ENCODE results near the gene PSMB5. TPM values are rescaled to one million over a fixed set of nuclear protein-coding genes. Genes with fewer than 3 reads are reported as not detected.
A peak's percentile ranks its signal among the peaks of the same experiment; 100 is the strongest.

The PSMB5 gene
- total RNA-seq, 4 donors from 2014 or later, result 304 to 543 (median 486) TPM

DNA sequence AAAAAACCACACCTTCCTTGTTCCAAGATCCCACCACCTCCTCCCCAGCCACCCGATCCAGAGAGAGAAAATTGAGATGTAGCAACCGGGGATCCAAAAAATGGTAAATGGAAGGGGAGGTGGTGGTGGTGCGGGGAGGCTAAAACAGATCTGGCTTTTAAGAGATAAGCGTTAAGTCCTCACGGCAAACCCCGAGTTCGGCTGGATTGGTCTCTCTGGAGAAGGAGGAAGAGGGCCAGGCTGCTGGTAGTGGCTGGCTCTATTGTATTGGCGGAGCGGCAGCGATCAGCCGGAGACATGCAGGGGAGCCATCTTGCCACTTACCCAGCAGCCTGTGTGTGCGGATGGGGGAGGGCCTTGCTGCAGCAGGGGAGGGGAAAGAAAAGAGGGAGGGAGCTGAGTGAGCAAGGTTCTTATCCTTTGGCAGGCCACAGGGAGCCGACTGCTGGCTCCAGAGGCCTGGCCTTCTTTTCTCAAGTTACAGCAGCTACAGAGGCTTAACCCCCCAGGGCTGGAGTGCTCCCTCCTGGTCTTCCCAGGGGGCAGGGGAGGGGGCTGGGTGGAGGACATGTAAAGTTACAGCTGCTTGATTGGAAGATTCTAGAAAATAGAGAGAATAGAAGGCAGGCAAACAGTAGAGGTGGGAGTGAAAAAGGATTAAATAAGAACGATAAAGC is 36.7 kb upstream of the PSMB5 start:
- ATAC-seq, result peak; percentile 92 to 93
- TF ChIP-seq CTCF (IDR thresholded peaks at IDR 0.05 in 4 of 5, conservative IDR thresholded peaks at IDR 0.05 in 1 of 5) (no peak), POLR2A (IDR thresholded peaks at IDR 0.05) (peak; percentile 63 to 67)
- intact Hi-C loops (cut with DNase I; ENCODE audit: low total_unique reads) (loop anchor here (2.0 to 5.0 kb wide), 2 partner anchors 23 to 116 kb away; partner anchors contain the start of genes ACIN1 and C14orf119), in situ Hi-C loops (cut with MboI; ENCODE audit: low sequenced_read_pairs in 4 of 4) (no loop called here)
- Histone ChIP-seq H3K27me3 (no peaks in the 10 kb centered on the region), H3K4me1 (peaks cover 25 to 32% of the 10 kb centered on the region in 2 donors), H3K27ac (peak overlapping the region; percentile 88 to 95 (median 90)), H3K36me3 (peaks cover 0 to 62% of the 10 kb centered on the region in 2 donors), H3K9me3 (no peaks in the 10 kb centered on the region), H3K4me3 (peak overlapping the region; percentile 68 to 81 (median 74))
- peak; percentile 84 to 90 for DNase-seq

DNA sequence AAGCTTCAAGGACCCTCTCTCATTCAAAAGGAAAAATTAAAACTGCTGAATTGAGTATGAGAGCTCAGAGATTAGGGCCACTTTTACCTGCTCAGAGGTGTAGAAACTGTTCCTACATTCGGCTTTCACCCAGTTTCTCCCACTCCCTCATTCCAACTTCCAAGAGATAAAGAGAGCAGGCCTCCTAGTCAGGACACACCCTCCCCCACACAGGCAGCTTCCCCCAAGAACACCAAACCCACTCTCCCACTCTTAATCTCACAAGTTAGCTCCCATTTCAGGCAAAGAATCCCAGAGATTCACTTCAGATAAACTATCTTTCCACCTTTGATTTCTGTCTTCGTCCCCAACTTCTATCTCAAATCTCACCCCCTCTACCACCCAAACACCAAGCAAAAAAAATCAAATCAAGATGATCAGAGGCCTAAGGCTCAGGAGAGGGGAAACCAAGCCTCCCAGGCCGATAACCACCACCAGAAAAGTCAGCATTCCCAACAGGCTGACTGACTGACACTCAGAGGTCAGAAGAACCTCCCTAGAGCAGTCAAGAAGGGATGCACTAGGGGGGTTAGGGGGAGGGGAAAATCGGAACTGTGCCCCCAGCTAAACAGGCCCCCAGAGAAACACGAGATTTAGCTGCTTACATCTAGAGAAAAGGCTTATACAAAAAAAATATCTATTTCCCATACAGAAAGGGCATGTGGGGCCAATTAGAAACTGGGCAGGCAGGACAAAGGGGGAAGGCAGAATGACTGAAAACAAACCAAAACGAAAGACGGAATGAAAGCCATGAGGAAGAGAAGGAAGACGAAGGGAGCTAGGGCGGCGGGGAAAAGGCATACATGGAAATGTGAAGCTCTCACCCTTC is 35.8 kb upstream of the PSMB5 start:
- intact Hi-C loops (cut with DNase I; ENCODE audit: low total_unique reads), result loop anchor here (2.0 to 5.0 kb wide), 2 partner anchors 24 to 117 kb away; partner anchors contain the start of genes ACIN1 and C14orf119
- Histone ChIP-seq H3K36me3 (peaks cover 0 to 62% of the 10 kb centered on the region in 2 donors), H3K27ac (peak overlapping the region; percentile 88 to 95 (median 90)), H3K4me1 (peaks cover 25 to 32% of the 10 kb centered on the region in 2 donors), H3K9me3 (no peaks in the 10 kb centered on the region), H3K4me3 (peak overlapping the region; percentile 68 to 81 (median 74)), H3K27me3 (no peaks in the 10 kb centered on the region)
- in situ Hi-C loops (cut with MboI; ENCODE audit: low sequenced_read_pairs in 4 of 4), result no loop called here
- TF ChIP-seq CTCF (IDR thresholded peaks at IDR 0.05 in 4 of 5, conservative IDR thresholded peaks at IDR 0.05 in 1 of 5) (no peak), POLR2A (IDR thresholded peaks at IDR 0.05) (no peak)
- DNase-seq (no peak), ATAC-seq (no peak)

GRCh38 chr14:23069413-23069806 is 34.7 kb upstream of the PSMB5 start:
- TF ChIP-seq POLR2A (IDR thresholded peaks at IDR 0.05) (no peak), CTCF (IDR thresholded peaks at IDR 0.05 in 4 of 5, conservative IDR thresholded peaks at IDR 0.05 in 1 of 5) (no peak)
- in situ Hi-C loops (cut with MboI; ENCODE audit: low sequenced_read_pairs in 4 of 4) (no loop called here), intact Hi-C loops (cut with DNase I; ENCODE audit: low total_unique reads) (no loop called here)
- ATAC-seq, result no peak
- Histone ChIP-seq H3K9me3 (no peaks in the 10 kb centered on the region), H3K4me1 (peaks cover 25 to 32% of the 10 kb centered on the region in 2 donors), H3K4me3 (no peak overlapping the region), H3K27ac (peak overlapping the region; percentile 45 to 95 (median 89)), H3K36me3 (peaks cover 0 to 62% of the 10 kb centered on the region in 2 donors), H3K27me3 (no peaks in the 10 kb centered on the region)
- DNase-seq, result no peak

DNA sequence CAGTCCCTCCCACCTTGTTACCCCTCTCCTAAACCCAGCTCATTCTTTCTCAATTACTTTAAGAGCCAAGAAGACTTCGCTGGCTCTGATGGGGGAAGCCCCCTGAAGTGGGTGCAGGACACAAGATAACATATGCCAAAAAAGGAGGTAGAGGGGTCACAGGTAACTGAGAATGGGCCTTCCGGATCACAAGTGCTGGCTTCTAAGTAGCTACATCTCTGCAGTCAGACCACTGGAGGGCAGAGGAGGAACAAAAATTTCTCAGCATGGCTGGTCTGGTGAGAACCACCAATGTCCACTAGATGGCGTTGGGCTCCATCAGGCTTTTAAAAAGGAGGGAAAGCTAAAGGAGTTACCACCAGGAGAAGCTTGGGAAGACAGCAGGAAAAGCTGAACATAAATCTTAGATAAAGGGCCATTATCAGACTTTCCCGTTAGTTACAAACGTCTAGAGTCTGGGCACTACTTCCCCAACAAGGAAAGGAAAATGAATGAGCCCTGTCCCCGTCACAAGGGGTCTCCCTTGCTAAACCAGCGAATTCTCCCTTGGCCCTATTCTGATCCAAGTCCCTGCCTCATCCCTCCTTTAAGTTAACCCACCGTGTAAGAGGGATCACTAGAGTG is 34.2 kb upstream of the PSMB5 start:
- Histone ChIP-seq H3K9me3 (no peaks in the 10 kb centered on the region), H3K4me3 (no peak overlapping the region), H3K4me1 (peaks cover 25 to 32% of the 10 kb centered on the region in 2 donors), H3K27ac (peak overlapping the region; percentile 45 to 95 (median 89)), H3K27me3 (no peaks in the 10 kb centered on the region), H3K36me3 (peaks cover 0 to 64% of the 10 kb centered on the region in 2 donors)
- DNase-seq (peak; percentile 69 to 82), ATAC-seq (peak; percentile 84 to 87)
- TF ChIP-seq POLR2A (IDR thresholded peaks at IDR 0.05) (no peak), CTCF (IDR thresholded peaks at IDR 0.05 in 4 of 5, conservative IDR thresholded peaks at IDR 0.05 in 1 of 5) (peak; percentile 88 to 97 (median 95))
- intact Hi-C loops (cut with DNase I; ENCODE audit: low total_unique reads) (no loop called here), in situ Hi-C loops (cut with MboI; ENCODE audit: low sequenced_read_pairs in 4 of 4) (no loop called here)

All from gastrocnemius medialis (tissue), 4 donors.